GM12878 (cell line): ENCODE data around the gene TDP1. TPM values are rescaled to one million over a fixed set of nuclear protein-coding genes. Genes with fewer than 3 reads are reported as not detected.

Source experiments
- ATAC-seq: fragments of 200-7000 bp; cut with Tn5 transposase; 3 replicates; pipeline ENCODE4 v1.9.1; 2020; ENCODE audit warnings: mild to moderate bottlenecking, moderate library complexity
- BruUV-seq: library from RNA; stranded (reverse); fragments of 400-500 nt; replicated peaks from 2 replicates; lab custom pipeline; 2021; lab: Mats Ljungman, UMichigan
- CTCF ChIA-PET: fragments of 300-600 bp; sonication (Branson Sonifier 250); formaldehyde crosslinking; extraction: SDS; loops from one replicate; lab custom pipeline; 2021; ENCODE audit warnings: inconsistent platforms; lab: Yijun Ruan, JAX
- POLR2A ChIA-PET: fragments of 350-600 bp; formaldehyde crosslinking; extraction: SDS; loops from one replicate; lab custom pipeline; 2021; ENCODE audit warnings: inconsistent platforms; lab: Charles Lee
- RAD21 ChIA-PET: fragments of 300-600 bp; sonication (Branson Sonifier 250); formaldehyde crosslinking; loops from one replicate; lab custom pipeline; 2023; ENCODE audit warnings: antibody characterized with exemption; ENCODE audit not compliant: unreplicated experiment; lab: Charles Lee
- SMC1A ChIA-PET: fragments of 300-600 bp; sonication (Branson Sonifier 250); formaldehyde crosslinking; loops from one replicate; lab custom pipeline; 2023; ENCODE audit not compliant: unreplicated experiment, uncharacterized antibody; lab: Charles Lee
- DNase-seq: peaks from one replicate; pipeline ENCODE4 v3.0.0-alpha.2; 2011; ENCODE audit warnings: low read depth, low spot score
- FAIRE-seq: peaks from 3 replicates; lab custom pipeline; 2011; peaks lifted over from hg19 to GRCh38; lab: Jason Lieb, UNC
- H2AFZ ChIP-seq: 2 replicates; pipeline ENCODE4 v1.6.0; 2011; ENCODE audit warnings: low read depth, low read length, control low read depth; ENCODE audit not compliant: control insufficient read depth
- H3K27ac ChIP-seq: 2 replicates; pipeline ENCODE4 v1.5.1; 2011; ENCODE audit warnings: control low read depth; ENCODE audit not compliant: control insufficient read depth, insufficient read depth
- H3K27me3 ChIP-seq, 2 experiments: replicated peaks in 1 of 2; 2 replicates each; pipeline versions ENCODE4 v1.6.0 to v1.6.1; 2011; ENCODE audit warnings: low read length in 1 of 2; ENCODE audit not compliant: control insufficient read depth in 2 of 2, insufficient read depth in 2 of 2
- H3K36me3 ChIP-seq, 2 experiments: 2 replicates each; pipeline ENCODE4 v1.5.1; 2011; ENCODE audit warnings: low read length in 1 of 2; ENCODE audit not compliant: control insufficient read depth in 2 of 2, insufficient read depth in 2 of 2
- H3K4me1 ChIP-seq: 2 replicates; pipeline ENCODE4 v1.6.1; 2011; ENCODE audit warnings: mild to moderate bottlenecking, low read length, moderate library complexity, mixed read lengths; ENCODE audit not compliant: control insufficient read depth, insufficient read depth
- H3K4me2 ChIP-seq: 2 replicates; pipeline ENCODE4 v1.6.0; 2011; ENCODE audit warnings: control low read depth; ENCODE audit not compliant: control insufficient read depth, insufficient read depth
- H3K4me3 ChIP-seq: fragments of 200-600 bp; sonication (generic); 2 replicates; pipeline ENCODE4 v1.5.1; 2016
- H3K79me2 ChIP-seq: 2 replicates; pipeline ENCODE4 v1.6.0; 2011; ENCODE audit warnings: low read length; ENCODE audit not compliant: control insufficient read depth, insufficient read depth
- H3K9ac ChIP-seq: 2 replicates; pipeline ENCODE4 v1.8.0; 2011; ENCODE audit warnings: low read length, control low read depth, mixed read lengths; ENCODE audit not compliant: control insufficient read depth, insufficient read depth
- H3K9me3 ChIP-seq: replicated peaks from 3 replicates; pipeline ENCODE4 v1.5.1; 2011; ENCODE audit warnings: mild to moderate bottlenecking, low read length; ENCODE audit not compliant: control insufficient read depth, insufficient read depth
- H4K20me1 ChIP-seq: 2 replicates; pipeline ENCODE4 v1.6.0; 2011; ENCODE audit not compliant: control insufficient read depth, insufficient read depth
- CEBPB ChIP-seq, 2 experiments: fragments of 150-350 bp in 1 of 2; IDR thresholded peaks; 2 replicates each; pipeline ENCODE4 v1.6.1; 2012 to 2014; ENCODE audit warnings: low read depth in 2 of 2, low read length in 2 of 2, borderline replicate concordance in 1 of 2, inconsistent platforms in 1 of 2
- CREM ChIP-seq: IDR thresholded peaks from 2 replicates; pipeline ENCODE4 v1.6.1; 2014; ENCODE audit warnings: antibody characterized with exemption, low read depth
- HDAC6 ChIP-seq: fragments of 200-600 bp; sonication (generic); IDR thresholded peaks from one replicate; pipeline ENCODE4 v1.8.0; 2017; ENCODE audit warnings: antibody characterized with exemption; ENCODE audit not compliant: unreplicated experiment
- MEF2A ChIP-seq: IDR thresholded peaks from 2 replicates; pipeline ENCODE4 v1.6.1; 2011; ENCODE audit warnings: low read depth, mild to moderate bottlenecking, low read length, moderate library complexity; ENCODE audit not compliant: insufficient read depth
- MYB ChIP-seq: fragments of 150-350 bp; IDR thresholded peaks from 2 replicates; pipeline ENCODE4 v1.6.1; 2014; ENCODE audit warnings: mild to moderate bottlenecking, low read depth, low read length, borderline replicate concordance
- SMAD5 ChIP-seq: IDR thresholded peaks from 2 replicates; pipeline ENCODE4 v1.6.1; 2016; ENCODE audit warnings: antibody characterized with exemption, low read depth
- ZNF274 ChIP-seq: IDR thresholded peaks from one replicate; pipeline ENCODE4 v1.8.0; 2011; ENCODE audit not compliant: insufficient read length, insufficient read depth
- WGBS: methylation state at CpG from one replicate; pipeline ENCODE4 v1.1.6; 2016; ENCODE audit warnings: low lambda C conversion rate; ENCODE audit not compliant: insufficient replicate concordance, insufficient coverage; ENCODE audit errors: missing lambda C conversion rate; 5-methylcytosine and 5-hydroxymethylcytosine counted together
- in situ Hi-C: fragments of 300-500 bp; cut with MboI; formaldehyde crosslinking; loops from 9 replicates; pipeline ENCODE4 v1.14.3; 2018; ENCODE audit warnings: mixed read lengths
- intact Hi-C: fragments of 100-400 bp; cut with micrococcal nuclease; formaldehyde crosslinking; loops from one replicate; pipeline ENCODE4 v1.14.2; 2022; ENCODE audit not compliant: unreplicated experiment
- polyA plus RNA-seq, 11 experiments: library from polyadenylated mRNA; depleted of rRNA in 4 of 11; unstranded in 6 of 11; stranded (reverse) in 5 of 11; fragments of >200 nt; fragmentation: Nextera tagmentation in 4 of 11; fragmentation: Illumina TruSeq in 1 of 11; extraction: Ambion mirVana in 4 of 11; extraction: Trizol in 1 of 11; gene quantifications; 1 replicate in 1 of 11; 2 replicates in 10 of 11; pipeline versions ENCODE4 v1.2.1 to v1.2.3, GENCODE V29; 2011 to 2016; ENCODE audit warnings: inconsistent platforms in 2 of 11, missing spikeins in 2 of 11, low read depth in 1 of 11
- total RNA-seq, 4 experiments: library from RNA; depleted of rRNA in 3 of 4; stranded (reverse); fragments of >200 nt in 3 of 4; fragmentation: Illumina TruSeq in 1 of 4; extraction: Trizol in 1 of 4; gene quantifications; 2 replicates each; pipeline versions ENCODE4 v1.2.1 to v1.2.3, GENCODE V29; 2013 to 2021
- TF ChIP-seq, protein P1 (sequence below): fragments of 450-650 bp; IDR thresholded peaks from 2 replicates; pipeline ENCODE4 v1.6.1; 2017; ENCODE audit warnings: antibody characterized with exemption, mild to moderate bottlenecking, moderate library complexity
- TF ChIP-seq, protein P2 (sequence below): IDR thresholded peaks from 2 replicates; pipeline ENCODE4 v1.6.1; 2012; ENCODE audit warnings: low read length, inconsistent platforms
- TF ChIP-seq, protein P3 (sequence below), 3 experiments: IDR thresholded peaks in 2 of 3; conservative IDR thresholded peaks in 1 of 3; 2 replicates each; pipeline ENCODE4 v1.5.1; 2011; ENCODE audit warnings: low read depth in 3 of 3, low read length in 3 of 3, mild to moderate bottlenecking in 3 of 3, control low read depth in 2 of 3, moderate library complexity in 2 of 3, inconsistent platforms in 1 of 3, mixed read lengths in 1 of 3; ENCODE audit not compliant: control insufficient read depth in 2 of 3, insufficient read depth in 1 of 3; ENCODE audit errors: extremely low read depth in 1 of 3
- TF ChIP-seq, protein P4 (sequence below): fragments of 450-650 bp; conservative IDR thresholded peaks from 2 replicates; pipeline ENCODE4 v1.6.1; 2017; ENCODE audit warnings: mild to moderate bottlenecking, moderate library complexity

TDP1 gene
- total and polyA plus RNA-seq, 10 of the 15 experiments (the other 5 are each of a cell fraction or from before 2014, with no cell fraction given): 40.2 to 60.4 (median 54.1) TPM

DNA sequence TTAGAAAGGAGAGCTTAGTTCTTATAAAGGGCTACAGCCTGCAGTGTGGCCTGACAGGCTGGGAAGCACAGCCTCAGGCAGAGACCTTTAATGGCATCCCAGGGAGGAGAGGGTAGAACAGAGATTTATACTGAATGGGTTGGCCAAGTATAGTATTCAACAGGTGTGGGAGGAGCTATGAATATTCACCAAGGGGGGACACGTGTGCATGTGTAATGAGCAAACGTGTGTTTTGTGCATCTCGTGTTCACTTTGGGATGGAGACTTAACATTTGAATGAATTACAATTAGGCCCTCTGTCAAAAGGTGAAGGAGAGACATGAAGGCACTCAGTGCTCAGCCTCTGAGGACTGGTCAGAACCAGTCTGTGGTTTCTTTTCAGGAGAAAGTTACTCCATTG, 5.2 kb downstream of the TDP1 start (continued):
- TF ChIP-seq, protein P1, sequence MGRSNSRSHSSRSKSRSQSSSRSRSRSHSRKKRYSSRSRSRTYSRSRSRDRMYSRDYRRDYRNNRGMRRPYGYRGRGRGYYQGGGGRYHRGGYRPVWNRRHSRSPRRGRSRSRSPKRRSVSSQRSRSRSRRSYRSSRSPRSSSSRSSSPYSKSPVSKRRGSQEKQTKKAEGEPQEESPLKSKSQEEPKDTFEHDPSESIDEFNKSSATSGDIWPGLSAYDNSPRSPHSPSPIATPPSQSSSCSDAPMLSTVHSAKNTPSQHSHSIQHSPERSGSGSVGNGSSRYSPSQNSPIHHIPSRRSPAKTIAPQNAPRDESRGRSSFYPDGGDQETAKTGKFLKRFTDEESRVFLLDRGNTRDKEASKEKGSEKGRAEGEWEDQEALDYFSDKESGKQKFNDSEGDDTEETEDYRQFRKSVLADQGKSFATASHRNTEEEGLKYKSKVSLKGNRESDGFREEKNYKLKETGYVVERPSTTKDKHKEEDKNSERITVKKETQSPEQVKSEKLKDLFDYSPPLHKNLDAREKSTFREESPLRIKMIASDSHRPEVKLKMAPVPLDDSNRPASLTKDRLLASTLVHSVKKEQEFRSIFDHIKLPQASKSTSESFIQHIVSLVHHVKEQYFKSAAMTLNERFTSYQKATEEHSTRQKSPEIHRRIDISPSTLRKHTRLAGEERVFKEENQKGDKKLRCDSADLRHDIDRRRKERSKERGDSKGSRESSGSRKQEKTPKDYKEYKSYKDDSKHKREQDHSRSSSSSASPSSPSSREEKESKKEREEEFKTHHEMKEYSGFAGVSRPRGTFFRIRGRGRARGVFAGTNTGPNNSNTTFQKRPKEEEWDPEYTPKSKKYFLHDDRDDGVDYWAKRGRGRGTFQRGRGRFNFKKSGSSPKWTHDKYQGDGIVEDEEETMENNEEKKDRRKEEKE: no peak

DNA sequence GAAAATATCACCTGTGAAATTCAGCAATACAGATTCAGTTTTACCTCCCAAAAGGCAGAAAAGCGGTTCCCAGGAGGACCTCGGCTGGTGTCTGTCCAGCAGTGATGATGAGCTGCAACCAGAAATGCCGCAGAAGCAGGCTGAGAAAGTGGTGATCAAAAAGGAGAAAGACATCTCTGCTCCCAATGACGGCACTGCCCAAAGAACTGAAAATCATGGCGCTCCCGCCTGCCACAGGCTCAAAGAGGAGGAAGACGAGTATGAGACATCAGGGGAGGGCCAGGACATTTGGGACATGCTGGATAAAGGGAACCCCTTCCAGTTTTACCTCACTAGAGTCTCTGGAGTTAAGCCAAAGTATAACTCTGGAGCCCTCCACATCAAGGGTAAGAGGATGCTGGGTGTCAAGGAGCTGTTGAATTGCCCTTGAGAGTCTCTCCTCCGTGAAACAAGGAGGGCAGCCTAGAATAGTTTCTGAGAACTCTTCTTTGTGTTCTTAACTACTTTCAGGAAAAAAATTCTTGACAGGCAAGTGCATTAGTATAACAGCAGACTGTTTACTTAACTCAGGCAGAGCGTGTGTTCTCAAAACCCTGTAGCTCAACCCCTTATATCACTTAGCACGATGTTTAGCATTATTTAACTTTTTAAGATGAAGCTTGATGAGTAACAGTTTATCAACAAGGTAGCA, 7.7 kb downstream of the TDP1 start:
- intact Hi-C loops: no loop called here
- H3K4me1 ChIP-seq: peaks cover 3% of the 10 kb centered on the region; the same call in 1 of the 2 replicates
- whole genome bisulfite sequencing: 79% methylated on average over 10 of the region's 10 CpGs
- no peak for DNase-seq
- RAD21 ChIA-PET: no interaction called here
- H3K4me3 ChIP-seq: no peak overlapping the region
- no peak overlapping the region for H2AFZ ChIP-seq
- H3K9me3 ChIP-seq: no peaks in the 10 kb centered on the region; the same call in 2 of the 3 replicates
- BruUV-seq: TSS peak; percentile 26
- ATAC-seq: no peak
- in situ Hi-C loops: no loop called here
- H3K9ac ChIP-seq: no peak overlapping the region
- H4K20me1 ChIP-seq: no peaks in the 10 kb centered on the region; the same call in 1 of the 2 replicates
- H3K27me3 ChIP-seq: no peaks in the 10 kb centered on the region
- POLR2A ChIA-PET: no interaction called here
- H3K4me2 ChIP-seq: no peak overlapping the region
- no peak for FAIRE-seq
- H3K27ac ChIP-seq: no peak overlapping the region
- SMC1A ChIA-PET: interaction anchor here (0.7 kb wide), 1 partner anchor 322 kb away, joined by 3 read pairs; no protein-coding TSS in a partner anchor
- CTCF ChIA-PET: interaction anchor here (3.4 kb wide), 1 partner anchor 10 kb away, joined by 19 read pairs; no protein-coding TSS in a partner anchor
- H3K79me2 ChIP-seq: peaks cover 10% of the 10 kb centered on the region
- H3K36me3 ChIP-seq: peaks cover 9 to 29% of the 10 kb centered on the region in 2 experiments
- TF ChIP-seq CEBPB (IDR thresholded peaks at IDR 0.05; ENCODE audit: borderline replicate concordance in 1 of 2, low read depth in 2 of 2, low read length in 2 of 2) (no peak), ZNF274 (no peak), MEF2A (no peak), SMAD5 (no peak), CREM (no peak), MYB (no peak), HDAC6 (no peak)
- TF ChIP-seq, protein P2, sequence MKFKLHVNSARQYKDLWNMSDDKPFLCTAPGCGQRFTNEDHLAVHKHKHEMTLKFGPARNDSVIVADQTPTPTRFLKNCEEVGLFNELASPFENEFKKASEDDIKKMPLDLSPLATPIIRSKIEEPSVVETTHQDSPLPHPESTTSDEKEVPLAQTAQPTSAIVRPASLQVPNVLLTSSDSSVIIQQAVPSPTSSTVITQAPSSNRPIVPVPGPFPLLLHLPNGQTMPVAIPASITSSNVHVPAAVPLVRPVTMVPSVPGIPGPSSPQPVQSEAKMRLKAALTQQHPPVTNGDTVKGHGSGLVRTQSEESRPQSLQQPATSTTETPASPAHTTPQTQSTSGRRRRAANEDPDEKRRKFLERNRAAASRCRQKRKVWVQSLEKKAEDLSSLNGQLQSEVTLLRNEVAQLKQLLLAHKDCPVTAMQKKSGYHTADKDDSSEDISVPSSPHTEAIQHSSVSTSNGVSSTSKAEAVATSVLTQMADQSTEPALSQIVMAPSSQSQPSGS: no peak
- TF ChIP-seq, protein P3, sequence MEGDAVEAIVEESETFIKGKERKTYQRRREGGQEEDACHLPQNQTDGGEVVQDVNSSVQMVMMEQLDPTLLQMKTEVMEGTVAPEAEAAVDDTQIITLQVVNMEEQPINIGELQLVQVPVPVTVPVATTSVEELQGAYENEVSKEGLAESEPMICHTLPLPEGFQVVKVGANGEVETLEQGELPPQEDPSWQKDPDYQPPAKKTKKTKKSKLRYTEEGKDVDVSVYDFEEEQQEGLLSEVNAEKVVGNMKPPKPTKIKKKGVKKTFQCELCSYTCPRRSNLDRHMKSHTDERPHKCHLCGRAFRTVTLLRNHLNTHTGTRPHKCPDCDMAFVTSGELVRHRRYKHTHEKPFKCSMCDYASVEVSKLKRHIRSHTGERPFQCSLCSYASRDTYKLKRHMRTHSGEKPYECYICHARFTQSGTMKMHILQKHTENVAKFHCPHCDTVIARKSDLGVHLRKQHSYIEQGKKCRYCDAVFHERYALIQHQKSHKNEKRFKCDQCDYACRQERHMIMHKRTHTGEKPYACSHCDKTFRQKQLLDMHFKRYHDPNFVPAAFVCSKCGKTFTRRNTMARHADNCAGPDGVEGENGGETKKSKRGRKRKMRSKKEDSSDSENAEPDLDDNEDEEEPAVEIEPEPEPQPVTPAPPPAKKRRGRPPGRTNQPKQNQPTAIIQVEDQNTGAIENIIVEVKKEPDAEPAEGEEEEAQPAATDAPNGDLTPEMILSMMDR (IDR thresholded peaks at IDR 0.05 in 2 of 3, conservative IDR thresholded peaks at IDR 0.05 in 1 of 3; ENCODE audit: control insufficient read depth in 2 of 3, extremely low read depth in 1 of 3, insufficient read depth in 1 of 3, low read depth in 3 of 3, low read length in 3 of 3): no peak
- TF ChIP-seq, protein P4, sequence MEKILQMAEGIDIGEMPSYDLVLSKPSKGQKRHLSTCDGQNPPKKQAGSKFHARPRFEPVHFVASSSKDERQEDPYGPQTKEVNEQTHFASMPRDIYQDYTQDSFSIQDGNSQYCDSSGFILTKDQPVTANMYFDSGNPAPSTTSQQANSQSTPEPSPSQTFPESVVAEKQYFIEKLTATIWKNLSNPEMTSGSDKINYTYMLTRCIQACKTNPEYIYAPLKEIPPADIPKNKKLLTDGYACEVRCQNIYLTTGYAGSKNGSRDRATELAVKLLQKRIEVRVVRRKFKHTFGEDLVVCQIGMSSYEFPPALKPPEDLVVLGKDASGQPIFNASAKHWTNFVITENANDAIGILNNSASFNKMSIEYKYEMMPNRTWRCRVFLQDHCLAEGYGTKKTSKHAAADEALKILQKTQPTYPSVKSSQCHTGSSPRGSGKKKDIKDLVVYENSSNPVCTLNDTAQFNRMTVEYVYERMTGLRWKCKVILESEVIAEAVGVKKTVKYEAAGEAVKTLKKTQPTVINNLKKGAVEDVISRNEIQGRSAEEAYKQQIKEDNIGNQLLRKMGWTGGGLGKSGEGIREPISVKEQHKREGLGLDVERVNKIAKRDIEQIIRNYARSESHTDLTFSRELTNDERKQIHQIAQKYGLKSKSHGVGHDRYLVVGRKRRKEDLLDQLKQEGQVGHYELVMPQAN: no peak
